NCI-H2107 treated with DMSO at 0.1 percent for 48 hours (cell line): Measurements from ENCODE around the gene KCNT2.
"Not testable (repeated sequence)": the region's sequence is repeated elsewhere in the genome, so short reads cannot be mapped to it uniquely, and the experiment has no call there.

Experiments
- DNase-seq: peaks from one replicate; lab custom pipeline; 2025; ENCODE audit not compliant: unreplicated experiment; lab: John Stamatoyannopoulos, UW

Gene KCNT2

DNA sequence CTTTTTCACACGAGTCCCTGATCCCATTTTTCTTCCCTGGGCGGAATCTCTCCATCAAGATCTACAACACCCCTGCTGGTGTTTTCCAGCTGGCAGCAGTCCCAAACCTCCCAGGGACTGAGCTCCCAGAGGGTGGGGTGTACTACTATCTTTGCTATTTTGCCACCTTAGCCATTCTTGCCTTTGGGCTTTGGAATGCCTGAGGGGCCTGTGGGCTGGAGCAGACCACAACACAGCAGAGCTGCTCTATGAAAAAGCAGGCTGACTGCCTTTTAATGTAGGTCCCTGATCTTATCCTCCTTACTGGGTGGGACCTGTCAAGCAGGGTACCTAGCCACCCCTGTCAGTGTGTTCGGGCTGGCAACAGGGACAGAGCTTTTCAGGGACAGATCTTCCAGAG lies 91.9 kb downstream of the KCNT2 start:
- DNase-seq: no peak

DNA sequence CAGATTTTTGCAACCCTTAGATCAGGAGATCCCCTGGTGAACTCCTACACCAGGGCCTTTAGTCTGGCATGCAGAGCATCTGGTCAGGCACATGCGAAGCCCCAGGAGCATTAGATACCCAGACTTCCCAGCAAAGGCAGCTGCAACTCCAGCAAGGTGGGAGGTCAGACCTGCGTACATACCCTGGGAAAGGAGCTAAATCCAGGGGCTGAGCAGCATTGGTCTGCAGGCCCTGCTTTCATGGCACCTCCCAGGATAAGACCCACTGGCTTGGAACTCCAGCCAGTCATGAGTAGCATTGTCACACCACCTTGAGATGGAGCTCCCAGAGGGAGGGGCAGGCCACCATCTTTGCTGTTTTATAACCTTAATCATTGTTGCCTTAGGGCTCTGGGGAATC lies 92.3 kb downstream of the KCNT2 start:
- DNase-seq: no peak

DNA sequence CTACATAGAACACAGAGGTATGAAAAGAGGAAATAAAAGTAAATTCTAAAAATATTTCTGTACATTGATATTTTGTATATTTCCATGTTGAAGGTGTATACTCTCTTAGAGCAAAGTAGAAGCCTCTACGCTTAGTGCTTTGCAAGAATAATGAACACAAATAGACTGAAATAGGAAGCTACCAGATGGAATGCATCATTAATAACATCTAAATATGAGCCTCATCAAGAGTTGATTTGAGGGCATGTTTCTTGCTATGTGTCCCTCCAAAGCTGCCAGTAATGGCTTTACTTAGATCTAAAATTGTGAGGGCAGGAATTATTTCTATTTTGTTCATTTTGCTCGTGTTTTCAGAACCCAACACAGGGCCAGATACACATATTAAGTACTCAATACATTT lies 94.4 kb downstream of the KCNT2 start:
- DNase-seq: no peak

DNA sequence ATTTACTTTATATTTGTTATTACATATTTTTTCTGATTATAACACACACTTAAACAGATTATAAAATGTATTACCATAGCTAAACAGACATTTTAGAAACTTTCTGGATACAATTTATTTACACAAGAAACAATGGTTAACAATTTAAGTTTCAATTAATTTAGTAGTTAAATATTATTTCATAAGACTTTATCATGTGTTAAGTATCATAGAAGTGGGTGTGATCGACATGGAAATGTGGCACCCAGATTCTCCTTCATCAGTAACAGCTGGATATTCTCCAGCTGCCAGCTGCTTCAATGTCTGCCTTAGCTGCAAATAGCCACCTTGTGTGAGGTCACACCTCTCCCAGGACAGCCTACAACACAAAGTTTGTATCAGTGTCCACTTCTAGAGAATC lies 97.8 kb downstream of the KCNT2 start:
- no peak for DNase-seq

DNA sequence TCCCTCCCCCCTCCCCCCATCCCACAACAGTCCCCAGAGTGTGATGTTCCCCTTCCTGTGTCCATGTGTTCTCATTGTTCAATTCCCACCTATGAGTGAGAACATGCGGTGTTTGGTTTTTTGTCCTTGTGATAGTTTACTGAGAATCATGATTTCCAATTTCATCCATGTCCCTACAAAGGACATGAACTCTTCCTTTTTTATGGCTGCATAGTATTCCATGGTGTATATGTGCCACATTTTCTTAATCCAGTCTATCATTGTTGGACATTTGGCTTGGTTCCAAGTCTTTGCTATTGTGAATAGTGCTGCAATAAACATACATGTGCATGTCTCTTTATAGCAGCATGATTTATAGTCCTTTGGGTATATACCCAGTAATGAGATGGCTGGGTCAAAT lies 104.0 kb downstream of the KCNT2 start:
- not testable (repeated sequence) for DNase-seq

DNA sequence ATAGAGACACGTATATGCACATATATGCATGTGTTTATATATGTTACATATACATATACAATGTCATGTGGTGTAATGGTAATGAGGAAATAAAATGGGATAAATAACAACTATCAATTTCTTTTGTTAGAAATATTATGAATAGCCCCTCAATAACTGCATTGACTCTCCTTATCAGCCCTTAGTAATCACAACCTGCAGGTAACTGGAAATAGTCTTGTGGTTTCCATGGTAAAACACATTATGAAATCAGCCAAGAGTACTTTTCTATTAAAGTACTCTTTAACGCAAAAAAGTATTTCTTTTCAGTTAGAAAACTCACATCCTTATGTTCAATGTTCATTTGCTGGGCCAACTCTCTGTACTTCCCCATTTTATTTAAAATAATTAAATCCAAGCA lies 105.8 kb downstream of the KCNT2 start:
- no peak for DNase-seq

DNA sequence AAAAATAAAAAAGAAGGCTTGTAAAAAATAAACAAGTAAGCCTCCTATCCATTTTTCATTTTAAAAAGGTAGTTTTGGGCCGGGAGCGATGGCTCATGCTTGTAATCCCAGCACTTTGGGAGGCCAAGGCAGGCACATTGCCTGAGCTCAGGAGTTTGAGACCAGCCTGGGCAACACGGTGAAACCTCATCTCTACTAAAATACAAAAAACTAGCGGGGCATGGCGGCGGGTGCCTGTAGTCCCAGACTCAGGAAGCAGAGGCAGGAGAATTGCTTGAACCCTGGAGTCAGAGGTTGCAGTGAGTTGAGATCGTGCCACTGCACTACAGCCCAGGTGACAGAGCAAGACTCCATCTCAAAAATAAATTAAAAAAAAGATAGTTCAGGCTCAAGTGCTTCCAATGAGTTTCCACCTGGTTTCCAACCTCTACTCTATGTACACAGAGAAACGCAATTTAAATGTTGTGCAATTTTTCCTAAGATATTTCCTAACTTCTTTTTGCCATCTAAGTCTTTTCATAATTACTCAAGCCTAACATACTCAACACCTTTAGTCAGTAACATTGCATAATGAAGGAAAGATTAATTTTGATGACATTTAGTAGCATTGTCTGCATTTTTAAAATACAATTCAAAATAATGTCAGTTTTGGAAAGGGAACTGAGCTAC lies 106.3 kb downstream of the KCNT2 start:
- no peak for DNase-seq

DNA sequence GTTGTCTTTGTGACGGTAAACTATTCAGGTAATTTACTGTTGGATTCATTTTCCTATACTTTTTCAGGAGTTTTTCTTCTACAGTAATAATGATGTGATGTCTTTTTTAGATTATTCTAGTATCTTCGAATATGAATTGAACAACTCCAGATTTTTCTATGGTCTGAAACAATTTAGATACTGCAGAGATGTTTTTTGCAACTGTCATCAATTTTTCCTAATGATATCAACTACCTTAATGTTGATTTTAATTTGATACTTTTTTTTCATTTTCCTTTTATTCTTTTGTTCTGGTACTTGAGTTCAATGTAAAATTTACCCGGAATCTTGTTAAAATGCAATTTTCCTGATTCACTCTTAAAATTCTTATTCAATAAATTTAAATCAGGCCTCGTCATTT lies 110.4 kb downstream of the KCNT2 start:
- DNase-seq: no peak

DNA sequence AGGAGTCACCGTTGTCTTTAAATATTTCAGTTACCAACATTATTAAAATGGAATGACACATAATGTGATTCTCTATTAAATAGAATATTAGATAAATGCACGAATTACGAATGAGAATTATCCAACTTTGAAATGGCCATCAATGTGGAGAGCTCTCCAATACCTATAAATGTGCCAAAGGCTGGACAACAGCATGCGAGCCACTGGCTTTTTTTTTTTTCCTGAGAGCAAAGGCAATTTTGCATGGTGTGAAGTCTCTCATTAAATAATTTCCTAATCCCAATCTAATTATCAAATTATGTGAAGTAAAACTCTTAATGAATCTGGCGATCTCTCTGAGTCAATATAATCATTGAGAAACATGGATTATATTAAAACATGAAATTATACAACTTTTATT lies 113.5 kb downstream of the KCNT2 start:
- no peak for DNase-seq

DNA sequence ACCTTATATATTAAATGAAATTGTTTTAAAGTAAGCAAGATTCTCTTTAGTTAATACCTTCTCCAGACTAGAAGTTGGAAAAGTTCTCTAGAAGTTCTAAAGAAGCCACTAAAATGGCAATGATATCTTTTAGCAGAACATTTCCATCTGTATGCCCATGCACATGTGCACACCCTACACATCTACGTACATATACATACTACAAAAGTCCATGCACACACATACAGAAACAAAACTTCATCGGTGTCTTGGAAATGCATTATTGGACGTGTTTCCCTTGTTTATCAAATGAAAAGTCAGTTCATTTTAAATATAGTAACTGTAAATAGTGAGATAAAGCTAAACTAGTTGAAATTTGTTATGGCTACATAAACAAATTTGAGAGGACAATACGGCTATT lies 114.4 kb downstream of the KCNT2 start:
- no peak for DNase-seq

DNA sequence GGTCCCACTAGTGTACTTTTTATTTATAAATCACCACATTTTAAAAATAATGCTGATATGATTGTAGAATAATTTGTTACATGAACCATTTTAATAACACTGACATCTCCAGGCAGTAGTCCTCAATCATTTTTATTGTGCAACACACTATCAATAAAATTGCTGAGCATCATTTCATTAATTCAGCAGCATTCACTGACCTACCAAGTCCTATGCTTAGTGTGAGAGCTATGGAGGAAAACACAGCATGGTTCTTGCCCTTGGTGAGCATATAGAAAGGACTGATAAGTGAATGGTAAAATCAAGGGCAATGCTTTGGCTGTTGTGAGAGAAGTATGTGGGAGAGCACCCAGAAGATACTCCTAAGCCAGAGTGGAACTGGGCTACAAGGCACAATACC lies 119.7 kb downstream of the KCNT2 start:
- no peak for DNase-seq

DNA sequence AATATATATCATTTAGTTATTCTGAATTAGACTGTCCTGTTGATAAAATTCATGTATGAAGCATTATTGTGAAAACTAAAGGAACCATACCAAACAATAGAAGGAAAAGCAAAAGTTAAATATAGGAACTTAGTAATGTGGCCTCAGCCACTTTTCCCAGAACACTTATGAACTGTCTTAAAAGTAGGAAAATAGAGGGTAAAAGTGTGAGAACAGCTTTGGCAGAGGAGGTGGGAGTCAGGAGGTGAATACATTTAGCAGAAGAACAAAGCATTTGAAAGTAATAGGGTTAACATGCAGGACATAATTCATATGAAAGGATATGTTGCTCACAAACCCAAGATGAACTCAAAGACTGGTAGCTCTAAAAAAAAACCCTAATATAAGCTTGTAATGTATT lies 121.9 kb downstream of the KCNT2 start:
- DNase-seq: no peak

DNA sequence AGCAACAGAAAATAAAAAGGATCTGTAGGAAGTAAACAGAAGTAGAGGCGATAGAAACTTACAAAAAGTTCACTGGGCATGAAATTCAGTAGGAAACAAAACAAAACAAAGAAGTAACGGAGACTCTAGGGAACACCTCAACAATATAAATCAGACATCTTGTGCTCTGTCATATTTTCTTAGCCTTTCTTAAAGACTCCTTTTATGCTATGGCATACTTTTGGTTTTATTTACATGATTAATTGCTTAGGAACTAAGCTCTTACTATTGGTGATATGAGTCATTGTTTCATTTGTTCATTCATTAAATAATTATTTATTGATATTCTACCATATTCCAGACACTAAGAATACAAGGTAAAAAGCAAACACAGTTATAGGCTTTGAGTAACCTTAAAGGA lies 126.6 kb downstream of the KCNT2 start:
- DNase-seq: no peak

DNA sequence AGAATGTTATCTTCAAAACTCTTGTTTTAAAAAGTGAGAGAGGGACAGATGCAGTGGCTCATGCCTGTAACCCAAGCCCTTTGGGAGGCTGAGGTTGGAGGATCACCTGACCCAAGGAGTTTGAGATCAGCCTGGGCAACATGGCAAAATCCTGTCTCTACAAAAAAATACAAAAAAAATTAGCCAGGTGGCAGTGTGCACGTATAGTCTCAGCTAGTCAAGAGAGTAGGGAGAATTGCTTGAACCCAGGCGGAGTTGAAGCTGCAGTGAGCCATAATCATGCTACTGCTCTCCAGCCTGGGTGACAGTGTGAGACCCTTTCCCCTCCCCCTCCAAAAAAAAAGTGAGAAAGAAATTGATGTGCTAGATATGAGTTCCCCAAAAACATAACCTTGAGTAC lies 131.0 kb downstream of the KCNT2 start:
- DNase-seq: no peak

DNA sequence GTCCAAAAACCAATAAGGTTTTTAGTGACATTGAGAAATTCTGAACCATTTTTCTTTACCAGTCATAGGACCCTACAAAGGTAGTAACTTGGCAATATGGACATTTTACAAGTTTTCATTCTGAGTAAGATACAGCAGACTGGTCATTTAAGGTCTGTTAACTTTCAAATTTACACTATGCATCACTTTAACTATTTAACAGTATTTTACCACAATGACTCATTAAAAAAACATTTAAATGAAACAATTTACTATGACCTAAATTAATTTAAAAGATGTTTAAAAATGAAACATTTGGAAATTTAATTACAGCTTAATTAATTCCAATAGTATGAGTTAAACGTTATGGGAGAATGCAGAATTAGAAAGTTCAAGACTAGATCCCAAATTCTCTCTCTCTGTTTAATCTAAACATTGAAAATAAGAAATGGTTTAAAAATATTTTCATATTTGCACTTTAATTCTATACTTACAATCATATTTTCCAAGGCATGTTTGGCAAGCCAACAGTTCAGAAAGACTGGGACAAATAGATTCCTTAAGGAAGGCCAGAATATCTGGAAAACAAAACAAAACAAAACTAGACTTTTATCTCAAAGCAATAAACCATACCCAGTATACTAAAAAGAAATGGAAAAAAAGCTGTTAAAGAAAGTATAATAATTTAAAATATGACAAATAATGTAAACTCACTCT lies 140.9 kb downstream of the KCNT2 start:
- DNase-seq: no peak

DNA sequence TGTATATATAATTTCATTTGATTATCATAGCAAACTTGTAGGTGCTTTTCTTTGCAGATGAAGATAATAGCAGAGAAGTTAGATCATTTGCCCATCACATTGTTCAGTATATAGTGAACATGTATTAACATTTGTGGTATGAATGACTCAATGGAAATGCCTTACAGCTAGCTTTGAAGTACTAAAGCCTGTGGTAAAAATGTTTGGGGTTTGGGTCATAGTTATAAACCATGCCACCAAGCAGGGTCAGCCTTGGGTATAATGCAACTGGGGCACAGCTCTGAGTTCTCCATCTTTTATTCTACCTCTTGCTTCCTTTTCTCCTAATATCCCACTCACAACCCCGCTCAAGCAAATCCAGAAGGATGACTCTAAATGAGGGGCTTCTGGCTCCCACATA lies 141.6 kb downstream of the KCNT2 start:
- no peak for DNase-seq

DNA sequence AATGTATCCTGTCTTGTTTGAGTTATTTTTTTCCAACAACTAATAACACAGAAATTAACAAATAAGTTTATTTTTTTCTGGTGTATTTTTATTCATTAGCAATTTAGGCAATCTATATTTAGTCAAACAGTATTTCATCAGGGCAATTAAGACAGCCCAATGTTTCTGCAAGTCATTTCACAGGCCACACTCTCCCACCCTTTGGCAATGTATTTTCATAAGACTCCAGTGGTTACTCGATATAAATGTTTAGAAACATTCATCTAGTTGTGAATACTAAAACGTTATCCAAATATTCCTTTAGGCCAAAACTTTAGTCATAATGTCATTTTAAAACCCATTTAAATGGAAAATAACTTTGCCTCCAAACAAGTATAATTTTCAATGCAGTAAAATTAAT lies 142.1 kb downstream of the KCNT2 start:
- DNase-seq: no peak

DNA sequence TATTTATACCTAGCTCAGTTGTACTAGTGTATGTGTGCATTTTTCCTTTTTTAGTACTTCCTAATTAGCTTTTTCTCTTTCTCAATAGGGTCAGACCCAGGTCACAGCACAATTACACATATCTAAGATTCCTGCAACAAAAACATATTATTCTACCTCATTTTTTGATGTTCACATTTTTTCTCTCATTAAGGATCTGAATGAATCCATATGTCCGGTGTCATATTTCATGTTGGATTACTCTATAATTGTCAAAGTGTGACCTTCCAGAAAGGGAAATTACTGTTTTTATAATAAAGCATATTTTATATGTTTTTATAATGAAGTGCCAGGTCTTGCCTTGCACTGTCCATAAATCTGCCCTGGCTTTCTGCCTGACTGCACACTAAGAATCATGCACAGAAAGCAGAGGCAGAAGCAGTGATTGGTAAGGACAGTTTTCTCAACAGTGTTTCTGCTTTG lies 143.7 kb downstream of the KCNT2 start:
- DNase-seq: no peak

DNA sequence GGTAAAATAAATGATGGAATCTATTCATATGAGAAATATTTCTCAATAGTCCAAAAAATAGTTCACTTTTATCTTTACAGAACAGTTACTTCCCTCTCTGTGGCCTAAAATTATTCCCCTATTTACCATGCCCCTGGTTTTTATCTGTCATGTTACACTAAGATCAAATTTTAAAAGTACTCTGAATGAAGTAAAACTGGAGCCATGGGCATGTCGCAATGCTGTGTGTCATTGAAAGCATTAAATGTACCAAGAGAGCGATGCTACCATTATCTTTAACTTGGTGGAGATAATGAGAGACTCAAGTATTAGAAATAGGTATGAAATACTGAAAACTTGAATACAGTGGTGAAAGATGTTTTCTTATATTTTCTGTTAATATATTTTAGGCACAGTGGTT lies 146.2 kb downstream of the KCNT2 start:
- no peak for DNase-seq

DNA sequence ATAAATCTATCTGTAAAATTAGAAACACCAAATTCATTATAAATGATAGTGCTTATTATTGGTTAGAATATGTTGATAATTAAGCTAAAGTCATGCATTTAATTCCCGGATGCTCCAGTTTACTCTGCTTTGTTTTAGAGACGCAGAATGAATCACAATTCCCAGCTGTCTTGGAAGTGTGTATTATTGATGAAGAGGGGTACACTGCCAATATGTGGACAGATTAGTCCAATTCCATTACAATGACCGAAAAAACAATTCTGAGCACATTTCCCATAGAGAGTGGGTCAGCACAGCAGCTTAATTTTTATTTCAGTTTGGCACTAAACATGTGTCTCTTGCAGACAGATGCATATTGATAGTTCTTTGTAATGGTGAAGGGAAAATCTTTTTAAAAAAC lies 146.7 kb downstream of the KCNT2 start:
- no peak for DNase-seq

DNA sequence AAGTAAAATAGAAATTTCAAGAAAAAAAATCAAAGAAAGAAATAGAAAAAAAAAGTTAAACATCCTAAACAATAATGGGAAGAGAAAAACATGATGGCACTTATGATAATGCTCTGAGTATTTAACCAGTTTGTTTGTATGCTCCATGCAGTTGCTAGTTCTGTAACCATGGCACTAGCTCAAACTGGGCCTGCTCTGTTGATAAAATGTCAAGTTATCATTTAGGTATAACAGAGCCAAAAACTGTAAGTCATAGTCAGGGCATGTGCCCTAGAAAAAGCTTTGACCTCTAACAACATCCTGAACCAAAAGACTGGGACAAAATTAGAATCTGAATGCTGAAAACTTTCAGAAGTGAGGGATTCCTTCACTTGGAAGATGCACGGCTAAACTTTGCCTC lies 148.9 kb downstream of the KCNT2 start:
- DNase-seq: no peak

DNA sequence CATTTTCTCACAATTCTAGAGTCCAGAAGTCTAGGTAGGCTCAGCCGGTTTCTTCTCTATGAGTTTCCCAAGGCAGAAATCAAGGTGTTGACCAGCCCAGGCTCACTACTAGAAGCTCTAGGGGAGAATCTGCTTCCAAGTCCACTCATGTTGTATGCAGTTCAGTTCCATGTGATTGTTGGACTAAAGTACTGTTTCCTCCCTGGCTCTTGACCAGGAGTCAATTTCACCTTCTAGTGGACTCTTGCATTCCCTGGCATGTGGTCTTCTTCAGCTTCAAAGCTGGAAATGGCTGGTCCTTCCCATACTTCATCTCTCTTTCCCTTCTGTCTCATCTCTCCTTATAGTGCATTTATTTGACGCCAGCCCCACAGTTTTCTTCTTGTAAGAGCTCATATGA lies 153.4 kb downstream of the KCNT2 start:
- DNase-seq: no peak

DNA sequence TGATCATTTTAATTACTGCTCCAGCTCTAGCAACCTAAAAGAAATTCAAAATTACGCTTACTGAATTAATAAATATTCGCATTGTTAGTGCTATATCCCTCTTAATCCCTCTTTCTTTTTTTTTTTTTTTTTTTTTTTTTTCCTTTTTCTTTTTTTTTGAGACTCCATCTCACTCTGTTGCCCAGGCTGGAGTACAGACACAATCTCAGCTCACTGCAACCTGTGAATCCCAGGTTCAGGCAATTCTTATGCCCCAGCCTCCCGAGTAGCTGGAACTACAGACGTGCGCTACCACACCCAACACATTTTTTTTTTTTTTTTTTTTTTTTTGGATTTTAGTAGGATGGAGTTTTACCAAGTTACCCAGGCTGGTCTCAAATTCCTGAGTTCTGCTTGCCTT lies 157.1 kb downstream of the KCNT2 start:
- DNase-seq: no peak
